Liver (tissue), 9 donors: ENCODE data around the gene UBE2R2. TPM values are rescaled to one million over a fixed set of nuclear protein-coding genes. Genes with fewer than 3 reads are reported as not detected.
"Not testable (repeated sequence)": the region's sequence is repeated elsewhere in the genome, so short reads cannot be mapped to it uniquely, and the experiment has no call there.

Experiments
- DNase-seq: peaks from one replicate; pipeline ENCODE4 v3.0.0-alpha.2; 2017; ENCODE audit warnings: low spot score
- H3K27ac ChIP-seq, 2 donors: one replicate each; pipeline ENCODE4 v1.7.0; 2013; ENCODE audit warnings: inconsistent platforms in 2 of 2, low read length in 2 of 2, control low read depth in 1 of 2, low read depth in 1 of 2, mild to moderate bottlenecking in 1 of 2
- H3K27me3 ChIP-seq, 4 donors: one replicate each; pipeline versions ENCODE4 v1.6.1 to v1.7.0; 2013; ENCODE audit warnings: low read length in 3 of 4, inconsistent platforms in 1 of 4, mild to moderate bottlenecking in 1 of 4, moderate library complexity in 1 of 4; ENCODE audit not compliant: control insufficient read depth in 4 of 4, insufficient read depth in 4 of 4
- H3K36me3 ChIP-seq, 4 donors: one replicate each; pipeline versions ENCODE4 v1.6.1 to v1.7.0; 2013; ENCODE audit warnings: low read length in 3 of 4, mild to moderate bottlenecking in 3 of 4, low read depth in 1 of 4, moderate library complexity in 1 of 4; ENCODE audit not compliant: control insufficient read depth in 4 of 4, insufficient read depth in 3 of 4
- H3K4me1 ChIP-seq, 4 donors: one replicate each; pipeline versions ENCODE4 v1.6.1 to v1.7.0; 2013; ENCODE audit warnings: low read length in 3 of 4, mild to moderate bottlenecking in 3 of 4, moderate library complexity in 1 of 4; ENCODE audit not compliant: control insufficient read depth in 4 of 4, insufficient read depth in 4 of 4
- H3K4me3 ChIP-seq, 3 donors: one replicate each; pipeline versions ENCODE4 v1.6.1 to v1.7.0; 2013; ENCODE audit warnings: low read length in 3 of 3, control low read depth in 1 of 3, low read depth in 1 of 3, mild to moderate bottlenecking in 1 of 3
- H3K9ac ChIP-seq, 2 donors: one replicate each; pipeline ENCODE4 v1.7.0; 2013; ENCODE audit warnings: low read length in 2 of 2, mild to moderate bottlenecking in 2 of 2, moderate library complexity in 2 of 2, control low read depth in 1 of 2, low read depth in 1 of 2
- H3K9me3 ChIP-seq, 4 donors: one replicate each; pipeline versions ENCODE4 v1.6.1 to v1.7.0; 2013; ENCODE audit warnings: low read length in 3 of 4; ENCODE audit not compliant: control insufficient read depth in 4 of 4
- CTCF ChIP-seq: fragments of 150-350 bp; IDR thresholded peaks from 2 replicates; pipeline ENCODE4 v1.5.1; 2017; ENCODE audit warnings: improper control_type of control experiment, low read depth, low read length; ENCODE audit not compliant: missing input control
- EGR1 ChIP-seq, 2 donors: IDR thresholded peaks; 2 replicates each; pipeline ENCODE4 v1.6.1; 2016 to 2018; ENCODE audit warnings: antibody characterized with exemption in 2 of 2, low read depth in 2 of 2
- FOXA1 ChIP-seq: IDR thresholded peaks from 2 replicates; pipeline ENCODE4 v1.6.1; 2016; ENCODE audit warnings: antibody characterized with exemption
- FOXA2 ChIP-seq: IDR thresholded peaks from 2 replicates; pipeline ENCODE4 v1.6.1; 2016; ENCODE audit warnings: antibody characterized with exemption
- GABPA ChIP-seq, 2 donors: IDR thresholded peaks in 1 of 2; conservative IDR thresholded peaks in 1 of 2; 2 replicates each; pipeline ENCODE4 v1.6.1; 2016; ENCODE audit warnings: antibody characterized with exemption in 2 of 2, mild to moderate bottlenecking in 1 of 2, moderate library complexity in 1 of 2
- HNF4A ChIP-seq, 2 donors: conservative IDR thresholded peaks; 2 replicates each; pipeline ENCODE4 v1.6.1; 2016; ENCODE audit warnings: antibody characterized with exemption in 2 of 2, mild to moderate bottlenecking in 2 of 2
- HNF4G ChIP-seq: IDR thresholded peaks from 2 replicates; pipeline ENCODE4 v1.6.1; 2016; ENCODE audit warnings: antibody characterized with exemption
- JUND ChIP-seq, 2 donors: IDR thresholded peaks; 2 replicates each; pipeline ENCODE4 v1.6.1; 2016; ENCODE audit warnings: antibody characterized with exemption in 2 of 2
- NR2F2 ChIP-seq: IDR thresholded peaks from 2 replicates; pipeline ENCODE4 v1.6.1; 2016; ENCODE audit warnings: antibody characterized with exemption
- RAD21 ChIP-seq, 2 donors: IDR thresholded peaks; 2 replicates each; pipeline ENCODE4 v1.6.1; 2016; ENCODE audit warnings: antibody characterized with exemption in 2 of 2, mild to moderate bottlenecking in 2 of 2
- RXRA ChIP-seq, 2 donors: IDR thresholded peaks; 2 replicates each; pipeline ENCODE4 v1.6.1; 2017 to 2018; ENCODE audit warnings: antibody characterized with exemption in 2 of 2, mild to moderate bottlenecking in 1 of 2
- SP1 ChIP-seq: IDR thresholded peaks from 2 replicates; pipeline ENCODE4 v1.6.1; 2018; ENCODE audit warnings: antibody characterized with exemption, mild to moderate bottlenecking
- TAF1 ChIP-seq: conservative IDR thresholded peaks from 2 replicates; pipeline ENCODE4 v1.6.1; 2016; ENCODE audit warnings: antibody characterized with exemption, mild to moderate bottlenecking
- YY1 ChIP-seq: IDR thresholded peaks from 2 replicates; pipeline ENCODE4 v1.6.1; 2016; ENCODE audit warnings: antibody characterized with exemption, mild to moderate bottlenecking
- WGBS: extraction: QIAGEN DNeasy Blood & Tissue Kit; methylation state at CpG from one replicate; pipeline ENCODE4 v1.1.7; 2013; 5-methylcytosine and 5-hydroxymethylcytosine counted together
- polyA plus RNA-seq, 2 donors: library from polyadenylated mRNA; stranded (reverse) in 1 of 2; unstranded in 1 of 2; fragments of 200-250 nt in 1 of 2; fragments of >200 nt in 1 of 2; fragmentation: Nextera tagmentation in 1 of 2; extraction: Ambion mirVana in 1 of 2; gene quantifications; one replicate each; pipeline versions ENCODE4 v1.2.1 to v1.2.3, GENCODE V29; 2013 to 2015
- total RNA-seq, 2 donors: library from RNA; depleted of rRNA; stranded (reverse); fragments of >200 nt; gene quantifications; one replicate each; pipeline ENCODE4 v1.2.3, GENCODE V29; 2014
- TF ChIP-seq, protein P1 (sequence below): IDR thresholded peaks from 2 replicates; pipeline ENCODE4 v1.6.1; 2016; ENCODE audit warnings: antibody characterized with exemption
- TF ChIP-seq, protein P2 (sequence below): IDR thresholded peaks from 2 replicates; pipeline ENCODE4 v1.6.1; 2016; ENCODE audit warnings: antibody characterized with exemption
- TF ChIP-seq, protein P3 (sequence below): IDR thresholded peaks from 2 replicates; pipeline ENCODE4 v1.6.1; 2016; ENCODE audit warnings: antibody characterized with exemption
- TF ChIP-seq, protein P4 (sequence below): IDR thresholded peaks from 2 replicates; pipeline ENCODE4 v1.6.1; 2016; ENCODE audit warnings: antibody characterized with exemption, mild to moderate bottlenecking
- donor health status: healthy.
- donor health status: healthy.
- donor health status: healthy.
- donor health status: healthy.
- donor health status: healthy.

Gene UBE2R2
- total and polyA plus RNA-seq, 4 donors, result 10.8 to 15.0 (median 14.2) TPM

DNA sequence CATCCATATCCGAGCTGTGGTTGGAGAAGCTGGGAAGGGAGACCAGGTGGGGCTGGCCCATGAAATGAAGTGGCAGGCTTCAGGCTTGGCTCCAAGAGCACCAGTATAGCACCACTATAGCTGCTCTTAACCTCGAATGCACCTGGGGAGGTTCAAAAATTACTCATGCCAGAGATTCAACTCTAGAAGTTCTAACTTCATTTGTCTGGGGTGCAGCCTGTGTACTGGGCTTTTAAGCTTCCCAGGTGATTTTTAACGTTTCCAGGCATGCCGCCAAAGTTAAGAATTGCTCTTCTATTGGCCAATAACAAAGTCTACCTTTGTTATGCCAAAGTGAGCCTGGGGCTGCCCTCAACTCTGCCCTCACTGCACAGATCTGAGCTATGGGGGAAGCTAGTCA lies 21.1 kb upstream of the UBE2R2 start:
- no peaks in the 10 kb centered on the region for H3K9me3 ChIP-seq
- no peak overlapping the region for H3K9ac ChIP-seq
- WGBS, result 44% methylated on average over 4 of the region's 4 CpGs
- H3K4me3 ChIP-seq, result no peak overlapping the region
- no peaks in the 10 kb centered on the region for H3K27me3 ChIP-seq
- H3K36me3 ChIP-seq, result no peaks in the 10 kb centered on the region
- no peaks in the 10 kb centered on the region for H3K4me1 ChIP-seq
- no peak overlapping the region for H3K27ac ChIP-seq
- no peak for DNase-seq
- no peak for TF ChIP-seq HNF4A (conservative IDR thresholded peaks at IDR 0.05)
- TF ChIP-seq HNF4G, result no peak
- TF ChIP-seq GABPA (IDR thresholded peaks at IDR 0.05 in 1 of 2, conservative IDR thresholded peaks at IDR 0.05 in 1 of 2), result no peak
- TF ChIP-seq, protein P1, sequence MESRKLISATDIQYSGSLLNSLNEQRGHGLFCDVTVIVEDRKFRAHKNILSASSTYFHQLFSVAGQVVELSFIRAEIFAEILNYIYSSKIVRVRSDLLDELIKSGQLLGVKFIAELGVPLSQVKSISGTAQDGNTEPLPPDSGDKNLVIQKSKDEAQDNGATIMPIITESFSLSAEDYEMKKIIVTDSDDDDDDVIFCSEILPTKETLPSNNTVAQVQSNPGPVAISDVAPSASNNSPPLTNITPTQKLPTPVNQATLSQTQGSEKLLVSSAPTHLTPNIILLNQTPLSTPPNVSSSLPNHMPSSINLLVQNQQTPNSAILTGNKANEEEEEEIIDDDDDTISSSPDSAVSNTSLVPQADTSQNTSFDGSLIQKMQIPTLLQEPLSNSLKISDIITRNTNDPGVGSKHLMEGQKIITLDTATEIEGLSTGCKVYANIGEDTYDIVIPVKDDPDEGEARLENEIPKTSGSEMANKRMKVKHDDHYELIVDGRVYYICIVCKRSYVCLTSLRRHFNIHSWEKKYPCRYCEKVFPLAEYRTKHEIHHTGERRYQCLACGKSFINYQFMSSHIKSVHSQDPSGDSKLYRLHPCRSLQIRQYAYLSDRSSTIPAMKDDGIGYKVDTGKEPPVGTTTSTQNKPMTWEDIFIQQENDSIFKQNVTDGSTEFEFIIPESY, result no peak
- TF ChIP-seq CTCF, result no peak
- no peak for TF ChIP-seq FOXA2
- TF ChIP-seq SP1, result no peak
- TF ChIP-seq, protein P2, sequence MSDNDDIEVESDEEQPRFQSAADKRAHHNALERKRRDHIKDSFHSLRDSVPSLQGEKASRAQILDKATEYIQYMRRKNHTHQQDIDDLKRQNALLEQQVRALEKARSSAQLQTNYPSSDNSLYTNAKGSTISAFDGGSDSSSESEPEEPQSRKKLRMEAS, result no peak
- TF ChIP-seq FOXA1, result no peak
- TF ChIP-seq RXRA (IDR thresholded peaks at IDR 0.05), result no peak
- TF ChIP-seq TAF1, result no peak
- no peak for TF ChIP-seq EGR1 (IDR thresholded peaks at IDR 0.05; ENCODE audit: low read depth in 2 of 2)
- TF ChIP-seq NR2F2, result no peak
- TF ChIP-seq, protein P3, sequence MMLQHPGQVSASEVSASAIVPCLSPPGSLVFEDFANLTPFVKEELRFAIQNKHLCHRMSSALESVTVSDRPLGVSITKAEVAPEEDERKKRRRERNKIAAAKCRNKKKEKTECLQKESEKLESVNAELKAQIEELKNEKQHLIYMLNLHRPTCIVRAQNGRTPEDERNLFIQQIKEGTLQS, result no peak
- TF ChIP-seq, protein P4, sequence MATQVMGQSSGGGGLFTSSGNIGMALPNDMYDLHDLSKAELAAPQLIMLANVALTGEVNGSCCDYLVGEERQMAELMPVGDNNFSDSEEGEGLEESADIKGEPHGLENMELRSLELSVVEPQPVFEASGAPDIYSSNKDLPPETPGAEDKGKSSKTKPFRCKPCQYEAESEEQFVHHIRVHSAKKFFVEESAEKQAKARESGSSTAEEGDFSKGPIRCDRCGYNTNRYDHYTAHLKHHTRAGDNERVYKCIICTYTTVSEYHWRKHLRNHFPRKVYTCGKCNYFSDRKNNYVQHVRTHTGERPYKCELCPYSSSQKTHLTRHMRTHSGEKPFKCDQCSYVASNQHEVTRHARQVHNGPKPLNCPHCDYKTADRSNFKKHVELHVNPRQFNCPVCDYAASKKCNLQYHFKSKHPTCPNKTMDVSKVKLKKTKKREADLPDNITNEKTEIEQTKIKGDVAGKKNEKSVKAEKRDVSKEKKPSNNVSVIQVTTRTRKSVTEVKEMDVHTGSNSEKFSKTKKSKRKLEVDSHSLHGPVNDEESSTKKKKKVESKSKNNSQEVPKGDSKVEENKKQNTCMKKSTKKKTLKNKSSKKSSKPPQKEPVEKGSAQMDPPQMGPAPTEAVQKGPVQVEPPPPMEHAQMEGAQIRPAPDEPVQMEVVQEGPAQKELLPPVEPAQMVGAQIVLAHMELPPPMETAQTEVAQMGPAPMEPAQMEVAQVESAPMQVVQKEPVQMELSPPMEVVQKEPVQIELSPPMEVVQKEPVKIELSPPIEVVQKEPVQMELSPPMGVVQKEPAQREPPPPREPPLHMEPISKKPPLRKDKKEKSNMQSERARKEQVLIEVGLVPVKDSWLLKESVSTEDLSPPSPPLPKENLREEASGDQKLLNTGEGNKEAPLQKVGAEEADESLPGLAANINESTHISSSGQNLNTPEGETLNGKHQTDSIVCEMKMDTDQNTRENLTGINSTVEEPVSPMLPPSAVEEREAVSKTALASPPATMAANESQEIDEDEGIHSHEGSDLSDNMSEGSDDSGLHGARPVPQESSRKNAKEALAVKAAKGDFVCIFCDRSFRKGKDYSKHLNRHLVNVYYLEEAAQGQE, result no peak
- TF ChIP-seq JUND (IDR thresholded peaks at IDR 0.05), result no peak
- no peak for TF ChIP-seq YY1
- no peak for TF ChIP-seq RAD21 (IDR thresholded peaks at IDR 0.05)

DNA sequence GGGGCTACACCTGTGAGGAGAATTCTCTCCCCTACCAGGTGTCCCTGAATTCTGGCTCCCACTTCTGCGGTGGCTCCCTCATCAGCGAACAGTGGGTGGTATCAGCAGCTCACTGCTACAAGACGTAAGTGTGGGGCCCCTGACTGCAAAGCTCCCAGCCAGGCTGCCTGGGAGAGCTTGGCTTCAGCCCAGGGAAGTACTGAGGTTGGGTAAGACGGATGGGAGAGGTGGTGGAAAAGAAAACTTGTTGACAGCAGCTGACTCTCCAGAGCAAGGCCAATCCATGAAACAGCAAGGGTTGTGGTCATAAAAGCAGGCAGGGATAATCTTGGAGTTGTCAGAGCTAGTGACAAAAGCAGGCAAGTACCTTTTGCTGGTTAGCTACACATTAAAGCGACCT lies 20.3 kb upstream of the UBE2R2 start:
- H3K27me3 ChIP-seq, H3K9me3 ChIP-seq, H3K9ac ChIP-seq, DNase-seq, H3K27ac ChIP-seq, H3K4me1 ChIP-seq, H3K36me3 ChIP-seq, H3K4me3 ChIP-seq: not testable (repeated sequence)
- WGBS, result 92% methylated on average over 5 of the region's 5 CpGs
